NCI-H2227 treated with DMSO at 0.1 percent for 48 hours (cell line): ENCODE measurements around the gene AARS2.
"Not testable (repeated sequence)": the region's sequence is repeated elsewhere in the genome, so short reads cannot be mapped to it uniquely, and the experiment has no call there.

Experiments
- DNase-seq: peaks from one replicate; lab custom pipeline; 2025; lab: John Stamatoyannopoulos, UW

AARS2 gene

DNA sequence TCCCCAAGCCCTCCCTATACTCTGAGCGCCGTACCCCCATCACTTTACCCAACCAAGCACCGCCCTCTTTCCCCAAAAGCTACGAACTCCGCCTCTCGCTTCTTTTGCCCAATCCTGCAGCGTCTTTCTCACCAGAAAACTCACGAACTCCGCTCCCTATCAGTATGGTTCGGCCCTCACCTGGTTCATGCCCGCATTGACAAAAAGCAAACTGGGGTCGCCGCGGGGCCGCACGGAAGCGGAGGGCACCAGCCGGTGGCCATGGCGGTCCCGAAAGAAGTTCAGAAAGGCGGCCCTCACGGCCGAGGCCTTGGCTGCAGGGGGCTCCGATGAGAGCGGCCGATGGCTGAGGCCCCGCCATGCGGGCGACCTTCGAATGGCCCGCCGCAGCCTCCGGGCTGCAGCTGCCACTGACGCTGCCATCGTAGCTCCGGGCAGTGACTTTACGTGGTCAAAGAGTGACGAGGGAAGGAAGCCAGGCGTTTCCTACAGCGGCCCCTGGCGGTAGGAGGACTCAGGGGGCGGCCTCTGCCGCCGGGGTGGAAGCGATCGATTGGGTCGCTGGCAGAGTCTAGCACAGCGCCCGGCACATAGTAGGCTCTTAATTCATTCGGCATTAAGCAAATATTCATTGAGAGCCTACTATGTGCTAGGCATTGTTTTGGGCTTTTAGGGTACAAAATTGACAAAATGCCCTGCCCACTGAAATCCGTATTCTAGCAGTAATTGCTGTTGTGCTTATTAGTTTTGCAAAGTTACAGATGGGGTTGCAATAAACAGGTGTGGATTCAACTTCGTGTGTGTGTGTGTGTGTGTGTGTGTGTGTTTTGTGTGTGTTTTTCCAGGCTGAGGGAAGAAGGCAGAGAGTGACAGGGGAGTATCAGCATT is at the start of gene AARS2:
TSS of gene AARS2 (minus strand) at position 447 of the 888 bp plus-strand sequence. CDS start at position 423, 24 bp downstream.
- peak; percentile 79 for DNase-seq

DNA sequence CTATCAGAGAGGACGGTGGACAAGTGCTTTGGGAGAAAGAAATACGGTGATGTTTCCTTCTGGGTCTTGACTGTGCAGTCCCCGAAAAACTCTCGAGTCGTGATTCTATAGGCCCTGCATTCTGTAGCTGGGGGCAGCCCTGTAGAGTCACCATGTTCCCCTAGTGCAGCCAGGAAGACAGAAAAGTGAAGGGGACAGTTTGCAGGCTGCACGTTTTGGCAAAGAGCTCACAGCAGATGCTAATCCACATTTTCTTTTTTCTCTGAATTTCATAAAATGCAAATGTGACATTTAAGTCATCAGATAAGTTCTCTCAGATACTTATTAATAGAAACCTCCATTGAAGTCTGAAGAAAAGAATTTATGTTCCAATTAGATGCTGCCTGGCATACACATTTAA is 48.8 kb upstream of the AARS2 start:
- no peak for DNase-seq

DNA sequence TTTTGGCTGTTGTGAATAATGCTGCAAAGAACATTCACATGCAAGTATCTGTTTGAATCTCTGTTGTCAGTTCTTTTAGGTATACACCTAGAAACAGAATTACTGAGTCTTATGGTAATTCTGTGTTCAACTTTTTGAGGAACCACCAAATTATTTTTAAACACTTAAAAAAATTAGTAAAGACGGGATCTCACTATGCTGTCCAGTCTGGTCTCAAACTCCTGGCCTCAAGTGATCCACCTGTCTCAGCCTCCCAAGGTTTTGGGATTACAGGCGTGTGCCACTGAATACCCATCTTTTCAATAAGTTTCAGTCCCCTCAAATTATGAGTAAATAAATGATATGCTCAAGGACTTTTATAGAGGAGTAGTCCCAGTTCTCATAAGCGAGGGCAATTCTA is 46.8 kb upstream of the AARS2 start:
- no peak for DNase-seq

DNA sequence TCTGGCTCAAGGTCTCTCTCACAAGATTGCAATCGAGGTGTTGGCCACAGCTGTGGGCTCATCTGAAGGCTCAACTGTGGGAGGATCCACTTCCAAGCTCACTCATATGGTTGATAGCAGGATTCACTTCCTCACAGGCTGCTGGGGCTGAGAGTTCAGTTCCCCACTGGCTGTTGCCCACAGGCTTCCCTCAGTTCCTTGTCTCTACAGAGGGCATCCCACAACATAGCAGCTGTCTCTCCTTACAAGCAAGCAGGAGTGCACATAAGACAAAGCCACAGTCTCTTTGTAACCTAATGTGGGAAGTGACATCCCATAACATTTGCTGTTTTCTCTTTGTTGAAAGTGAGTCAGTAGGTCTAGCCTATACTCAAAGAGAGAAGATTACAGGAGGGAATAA is 43.3 kb upstream of the AARS2 start:
- no peak for DNase-seq

DNA sequence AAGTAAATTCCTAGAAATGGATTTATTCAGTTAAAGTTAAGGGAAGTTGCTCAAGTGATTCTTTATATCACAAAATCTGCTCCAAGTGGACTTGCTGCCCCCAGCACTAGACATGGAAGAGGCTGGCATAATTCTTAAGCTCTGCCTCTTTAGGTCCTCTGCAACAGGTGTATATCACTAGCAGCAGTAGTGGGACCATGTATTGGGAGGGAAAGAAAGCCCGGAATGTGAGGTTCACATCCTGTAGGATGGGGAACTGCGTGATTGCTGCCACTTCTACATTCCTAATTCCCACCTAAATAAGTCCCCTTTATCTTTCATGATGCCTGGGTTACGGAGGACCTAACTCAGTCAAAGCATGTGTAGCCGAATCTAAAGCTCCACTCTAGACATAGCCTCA is 42.5 kb upstream of the AARS2 start:
- DNase-seq = no peak

DNA sequence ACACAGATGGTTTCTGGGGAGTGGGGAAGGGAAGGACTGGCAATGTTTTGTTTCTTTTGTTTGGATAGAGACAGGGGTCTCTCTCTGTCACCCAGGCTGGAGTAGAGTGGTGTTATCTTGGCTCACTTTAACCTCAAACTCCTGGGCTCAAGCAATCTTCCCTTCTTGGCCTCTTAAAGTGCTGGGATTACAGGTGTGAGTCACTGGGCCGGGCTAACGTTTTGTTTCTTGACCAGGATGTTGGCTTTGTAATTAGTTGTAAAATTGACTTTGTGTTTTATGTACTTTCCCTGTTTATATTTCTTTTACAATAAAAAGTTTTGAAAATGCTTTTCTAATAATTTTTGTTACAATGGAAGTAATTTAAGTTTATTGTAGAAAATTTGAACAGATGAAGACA is 40.2 kb upstream of the AARS2 start:
- no peak for DNase-seq

DNA sequence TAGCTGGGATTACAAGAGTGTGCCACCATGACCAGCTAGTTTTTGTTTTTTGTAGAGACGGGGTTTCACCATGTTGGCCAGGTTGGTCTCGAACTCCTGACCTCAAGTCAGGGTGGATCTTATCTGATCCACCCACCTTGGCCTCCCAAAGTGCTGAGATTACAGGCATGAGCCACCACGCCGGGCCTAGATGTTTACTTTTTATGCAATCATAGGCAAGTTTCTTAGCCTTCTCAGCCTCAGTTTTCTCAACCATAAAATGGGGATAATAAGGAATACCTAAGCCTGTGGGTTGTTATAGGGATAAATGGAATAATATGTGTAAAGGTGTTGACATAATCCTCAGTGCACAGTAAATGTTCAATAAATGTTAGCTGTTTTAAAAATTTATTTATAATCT is 39.1 kb upstream of the AARS2 start:
- DNase-seq = no peak

DNA sequence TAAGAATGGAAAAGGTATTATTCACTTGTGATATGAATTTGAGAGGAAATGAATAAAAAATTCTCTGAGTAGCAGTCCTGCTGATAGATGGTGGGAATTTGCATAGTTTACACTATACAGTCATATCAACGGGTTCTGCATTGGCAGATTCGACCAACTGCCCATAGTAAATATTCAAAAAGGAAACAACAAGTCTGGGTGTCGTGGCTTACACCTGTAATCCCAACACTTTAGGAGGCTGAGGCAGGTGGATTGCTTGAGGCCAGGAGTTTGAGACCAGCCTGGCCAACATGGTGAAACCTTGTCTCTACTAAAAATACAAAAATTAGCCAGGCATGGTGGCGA is 37.5 kb upstream of the AARS2 start:
- not testable (repeated sequence) for DNase-seq

DNA sequence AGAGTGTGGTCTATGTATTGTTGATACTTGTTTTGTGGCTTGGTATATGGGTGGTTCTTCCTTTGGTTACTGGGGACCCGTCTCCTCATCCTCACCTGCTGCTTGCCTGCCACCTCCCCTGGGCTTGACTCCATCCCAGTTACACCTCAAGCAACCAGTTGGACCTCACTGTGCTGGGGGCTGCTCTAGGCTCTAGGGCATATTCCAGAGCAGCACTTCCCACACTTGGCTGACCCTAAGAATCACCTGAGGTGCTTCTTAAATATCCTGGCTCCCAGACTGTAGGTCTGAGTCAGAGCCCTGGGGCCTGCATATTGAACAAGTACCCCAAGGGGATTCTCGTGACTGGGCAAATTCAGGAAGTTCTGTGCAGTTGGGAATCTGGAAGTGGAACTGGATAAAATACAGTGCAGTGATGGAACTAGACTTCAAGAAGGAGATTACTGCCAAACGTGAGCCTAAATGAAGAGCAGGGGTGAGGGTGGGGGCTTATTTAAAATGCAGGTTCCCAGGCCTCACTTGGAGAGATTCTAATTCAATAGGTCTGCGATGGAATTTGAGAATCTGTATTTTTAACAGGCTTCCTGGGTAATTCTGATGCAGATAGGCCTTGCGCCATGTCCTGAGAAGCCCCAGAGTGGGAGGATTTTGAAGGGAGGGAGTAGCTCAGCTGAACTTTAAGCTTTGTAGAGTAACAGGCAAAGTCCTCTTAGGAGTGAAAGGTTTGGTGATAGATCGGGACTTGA is 36.9 kb upstream of the AARS2 start:
- DNase-seq = no peak

DNA sequence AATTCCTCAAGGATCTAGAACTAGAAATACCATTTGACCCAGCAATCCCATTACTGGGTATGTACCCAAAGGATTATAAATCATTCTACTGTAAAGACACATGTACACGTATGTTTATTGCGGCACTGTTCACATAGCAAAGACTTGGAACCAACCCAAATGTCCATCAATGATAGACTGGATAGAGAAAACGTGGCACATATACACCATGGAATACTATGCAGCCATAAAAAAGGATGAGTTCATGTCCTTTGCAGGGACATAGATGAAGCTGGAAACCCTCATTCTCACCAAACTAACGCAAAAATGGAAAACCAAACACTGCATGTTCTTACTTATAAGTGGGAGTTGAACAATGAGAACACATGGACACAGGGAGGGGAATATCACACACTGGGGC is 33.7 kb upstream of the AARS2 start:
- DNase-seq = not testable (repeated sequence)

DNA sequence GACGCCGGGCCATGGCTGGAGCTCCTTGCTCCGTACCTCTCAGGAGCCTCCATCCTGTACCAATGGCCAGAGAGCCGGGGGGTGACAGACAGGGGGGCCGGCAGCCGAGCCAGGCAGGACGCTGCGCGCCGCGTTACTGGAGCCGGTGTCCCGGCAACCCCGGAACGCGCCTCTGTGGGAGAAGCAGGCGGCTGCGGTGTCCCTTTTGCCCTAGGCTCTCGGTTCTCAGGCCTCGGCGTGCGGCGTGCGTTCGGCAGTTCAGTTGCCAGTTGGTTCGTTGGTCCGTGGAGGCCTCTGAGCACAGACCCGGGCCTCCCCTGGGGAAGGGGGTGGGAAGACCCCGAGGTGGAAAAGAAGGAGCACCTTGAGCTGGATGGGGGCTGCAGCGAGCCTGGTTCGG is 29.3 kb upstream of the AARS2 start, which contains the start of gene SPATS1:
TSS of gene SPATS1 (plus strand) at position 162 of the 400 bp plus-strand sequence. CDS start 446 bp downstream, outside the sequence.
- no peak for DNase-seq

DNA sequence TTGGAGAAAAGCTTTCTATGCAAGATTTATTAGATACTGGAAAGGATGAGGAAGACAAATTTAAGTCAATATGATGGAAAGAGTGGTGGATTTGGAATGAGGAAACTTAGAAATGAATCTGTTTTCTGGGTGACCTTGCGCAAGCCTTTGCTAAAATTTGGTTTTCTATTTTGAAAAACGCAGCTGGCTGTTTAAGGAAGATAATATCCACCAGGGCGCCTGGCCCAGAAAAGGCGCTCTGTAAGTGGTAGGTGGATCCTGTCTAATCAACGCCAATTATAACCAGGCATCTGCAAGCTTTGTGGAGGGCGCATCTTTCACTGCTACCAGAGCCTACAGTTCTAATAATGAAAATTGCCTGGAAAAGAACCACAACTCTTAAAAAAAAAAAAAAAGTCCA is 28.9 kb upstream of the AARS2 start:
- DNase-seq = peak; percentile 74

DNA sequence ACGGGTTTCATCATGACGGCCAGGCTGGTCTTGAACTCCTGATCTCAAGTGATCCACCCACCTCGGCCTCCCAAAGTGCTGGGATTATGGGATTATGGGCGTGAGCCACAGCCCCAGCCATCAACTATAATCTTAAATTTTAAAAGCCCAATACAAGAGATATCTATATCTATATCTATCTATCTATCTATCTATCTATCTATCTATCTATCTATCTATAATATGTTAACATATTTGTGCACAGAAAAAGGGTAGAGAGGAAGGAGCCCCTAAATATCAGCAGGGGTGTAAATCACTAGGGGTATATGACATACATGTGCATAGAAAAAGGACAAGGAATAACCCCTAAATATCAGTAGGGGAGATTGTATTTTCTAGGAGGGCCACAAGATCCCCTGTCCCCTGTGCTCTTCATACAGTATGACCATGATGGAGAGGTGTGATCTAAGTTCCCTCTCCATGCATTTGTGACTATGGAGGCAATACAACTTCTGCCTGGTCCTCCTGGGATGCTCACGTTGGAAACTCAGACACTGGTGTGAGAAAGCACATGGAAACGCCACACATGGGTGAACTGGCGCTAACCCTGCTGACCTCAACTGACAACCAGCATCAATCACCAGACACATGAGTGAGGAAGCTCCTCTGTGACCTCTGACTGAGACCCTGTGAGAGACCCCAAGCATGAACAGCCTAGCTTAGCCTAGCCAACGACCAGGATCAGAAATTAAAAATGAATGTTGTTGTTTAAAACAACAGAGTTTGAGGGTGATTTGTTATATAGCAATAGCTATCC is 28.1 kb upstream of the AARS2 start:
- no peak for DNase-seq

DNA sequence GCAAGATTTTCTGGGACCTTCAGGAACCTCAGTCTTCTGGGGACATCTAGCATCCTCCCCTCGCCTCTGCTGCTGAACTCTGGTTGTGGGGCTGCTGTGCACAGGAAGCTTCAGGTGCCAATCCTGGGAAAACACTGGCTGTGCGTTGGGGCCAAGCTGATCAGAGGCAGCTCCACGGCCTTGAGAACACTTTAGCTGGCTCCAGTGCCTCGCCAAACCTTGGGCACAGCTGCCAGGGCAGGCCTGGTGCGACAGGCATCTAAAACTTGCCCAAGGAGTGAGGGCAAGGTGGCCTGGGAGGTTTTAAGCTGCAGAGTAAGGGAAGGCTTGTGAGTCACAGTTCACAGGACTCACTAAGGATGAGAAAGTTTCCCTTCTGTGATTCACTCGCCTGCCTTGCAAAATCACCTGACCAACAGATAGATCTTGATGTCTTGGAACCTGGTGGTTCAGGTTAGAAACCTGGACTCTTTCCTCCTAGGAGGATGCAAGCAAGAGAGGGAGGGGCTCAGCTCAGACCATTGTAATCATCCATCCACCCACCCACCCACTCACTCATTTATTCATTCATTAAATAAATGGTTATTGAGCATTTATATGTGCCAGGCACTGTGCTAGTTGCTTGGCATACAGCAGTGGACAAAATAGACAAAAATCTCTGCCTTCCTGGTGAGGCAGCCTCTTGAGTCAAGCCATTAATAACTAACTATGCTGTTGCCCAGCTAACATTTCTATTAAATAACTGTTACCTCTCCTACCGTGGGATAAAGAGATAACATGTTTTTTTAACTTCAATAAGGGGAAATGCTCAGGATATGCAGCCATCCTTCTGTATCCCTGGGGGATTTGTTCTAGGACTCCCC is 26.8 kb upstream of the AARS2 start:
- DNase-seq = no peak

DNA sequence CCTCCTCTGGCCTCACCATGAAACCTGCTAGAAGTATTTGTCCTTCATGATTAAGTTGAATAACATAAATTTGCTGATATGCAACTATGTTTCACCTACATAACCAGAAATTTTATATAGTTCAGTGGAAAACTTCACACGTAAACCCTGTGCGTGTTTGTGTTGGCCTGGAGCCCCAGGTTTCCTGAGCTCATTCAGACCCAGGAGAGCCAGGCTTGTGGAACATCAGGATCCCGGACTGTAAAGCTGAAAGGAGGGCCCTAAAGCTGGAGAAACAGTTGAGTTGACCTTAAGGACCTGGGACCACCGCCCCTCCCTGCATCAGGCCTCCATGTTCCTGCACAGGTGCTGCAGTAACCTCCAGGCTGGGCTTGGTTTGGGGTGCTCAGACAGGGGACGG is 26.2 kb upstream of the AARS2 start:
- DNase-seq = no peak

DNA sequence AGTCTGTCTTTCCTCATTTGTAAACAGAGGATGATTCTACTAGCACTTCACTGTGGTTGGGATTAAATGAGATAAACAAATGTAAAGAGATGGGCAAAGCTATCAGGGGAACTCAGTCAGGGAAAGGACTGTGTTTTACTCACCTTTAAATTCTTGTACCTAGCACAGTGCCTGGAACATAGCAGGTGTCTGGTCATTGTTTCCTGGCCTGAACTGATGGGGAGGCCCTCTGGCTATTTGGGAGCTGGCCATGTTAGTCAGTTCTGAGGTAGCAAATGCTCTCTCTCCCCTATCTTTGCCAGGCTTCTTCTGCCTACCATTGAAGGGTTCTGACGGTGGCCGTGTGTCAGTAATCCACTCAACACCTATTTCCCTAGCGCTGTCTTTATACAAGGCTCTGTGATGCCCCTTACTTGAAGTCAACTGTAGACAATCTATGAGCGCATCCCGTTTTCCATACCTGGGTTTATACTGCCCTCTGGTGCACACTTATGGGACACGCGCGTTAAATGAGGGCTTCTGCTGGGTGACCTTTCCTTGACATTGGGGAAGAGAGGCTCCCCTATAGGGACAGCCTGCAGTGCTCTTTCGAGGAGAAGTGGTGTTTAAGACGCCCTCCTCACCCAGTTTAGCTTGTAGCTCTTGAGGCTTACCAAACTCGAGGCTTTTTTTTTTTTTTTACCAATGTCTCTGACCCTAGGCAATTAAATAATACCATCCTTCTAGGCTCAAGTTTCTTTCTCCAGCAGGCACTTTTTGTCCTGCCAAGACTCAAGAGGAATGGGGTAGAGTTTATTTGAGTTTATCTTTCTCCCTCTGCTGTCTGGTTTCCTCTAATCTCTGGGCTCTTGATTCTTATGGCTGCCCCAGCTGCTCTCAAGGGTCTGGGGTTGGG is 25.3 kb upstream of the AARS2 start:
- DNase-seq = peak; percentile 55

DNA sequence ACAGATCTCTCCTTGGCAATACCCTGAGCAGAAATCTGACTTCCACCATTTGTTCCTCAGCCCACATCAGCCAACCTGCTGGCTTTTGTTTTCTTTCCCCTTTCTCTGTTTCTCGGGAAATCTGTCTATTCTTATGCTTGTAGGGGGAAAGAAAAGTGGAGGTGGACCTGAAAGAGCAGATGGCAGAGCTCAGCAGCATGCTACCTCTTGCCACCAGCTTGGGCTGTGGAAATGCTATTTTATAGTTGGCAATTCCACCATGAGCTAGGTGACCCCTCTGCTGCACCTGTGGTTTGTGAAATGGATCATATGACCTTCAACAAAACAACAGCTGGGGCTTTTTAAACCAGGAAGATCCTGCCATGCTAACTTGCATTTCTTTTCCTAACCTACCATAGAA is 22.5 kb upstream of the AARS2 start:
- no peak for DNase-seq

DNA sequence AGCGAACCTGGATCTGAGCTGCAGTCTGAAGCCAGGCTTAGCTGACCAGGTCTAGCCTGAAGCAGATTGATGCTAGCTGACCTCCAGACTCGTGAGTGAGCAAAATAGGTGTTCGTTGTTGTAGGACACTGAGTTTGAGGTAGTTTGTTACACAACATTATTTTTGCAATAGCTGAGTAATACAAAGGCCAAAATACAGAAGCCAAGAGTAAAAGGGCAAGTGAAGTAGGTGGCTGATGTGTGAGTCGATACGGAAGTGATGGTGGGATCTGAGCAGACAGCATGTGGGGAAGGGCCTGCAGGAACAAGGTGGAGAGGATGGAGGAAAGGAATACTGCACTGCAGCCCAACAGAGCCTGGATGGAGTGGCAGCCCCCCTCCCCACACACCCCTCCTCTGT is 20.8 kb upstream of the AARS2 start:
- no peak for DNase-seq

DNA sequence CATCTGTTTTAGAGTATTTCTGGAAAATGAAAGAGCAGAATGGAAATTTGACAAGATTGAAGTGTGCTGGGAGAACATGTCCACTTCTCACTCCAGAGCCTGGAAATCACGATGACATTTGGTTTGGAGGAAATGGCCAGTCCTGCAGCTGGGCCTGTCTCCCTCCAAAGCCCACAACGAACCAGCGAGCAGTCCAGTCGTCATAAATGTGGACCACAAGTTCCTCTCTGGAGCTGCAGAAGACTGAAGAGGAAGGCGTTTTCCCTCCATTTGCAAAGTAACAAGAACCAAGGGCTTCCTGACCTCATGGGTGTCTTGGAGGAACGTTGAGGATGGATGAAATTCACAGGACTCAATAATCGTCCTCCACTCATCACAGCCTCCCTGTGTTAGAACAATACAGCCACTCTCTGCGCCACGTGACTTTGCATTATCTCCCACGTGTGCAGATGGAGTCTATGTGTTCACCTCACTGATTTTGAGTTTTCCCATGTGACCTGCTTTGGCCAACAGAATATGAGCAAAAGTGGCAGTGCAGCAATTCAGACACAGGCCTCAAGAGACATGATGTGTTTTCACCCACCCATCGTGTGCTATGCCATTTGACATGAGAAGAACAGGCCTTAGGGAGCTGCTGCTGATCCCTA is 20.2 kb upstream of the AARS2 start:
- DNase-seq = no peak

DNA sequence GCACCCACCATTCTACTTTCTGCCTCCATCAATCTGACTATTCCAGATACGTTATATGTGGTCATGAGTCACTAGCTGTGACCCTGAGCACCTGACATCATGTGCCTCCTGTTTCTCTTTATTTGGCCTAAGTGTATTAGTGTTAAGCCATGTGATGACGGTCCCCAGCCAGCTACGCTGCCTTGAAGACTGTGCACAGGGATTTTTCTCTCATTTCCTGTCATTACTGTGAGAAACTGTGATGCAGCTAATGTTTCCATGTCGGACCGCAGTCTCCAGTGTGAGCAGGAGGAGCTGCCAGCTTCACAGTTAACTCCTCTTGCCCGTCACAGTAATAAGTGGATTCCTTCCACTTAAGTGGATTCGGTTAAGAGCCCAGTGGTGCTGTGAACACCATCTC is 19.4 kb upstream of the AARS2 start:
- peak; percentile 22 for DNase-seq
